K562 (cell line): Measurements from ENCODE around the gene C2orf92. TPM values are rescaled to one million over a fixed set of nuclear protein-coding genes. Genes with fewer than 3 reads are reported as not detected.

ENCODE experiments used
- GTF2A2 ChIP-seq: IDR thresholded peaks from 2 replicates; pipeline ENCODE4 v1.6.1; 2016; ENCODE audit warnings: mild to moderate bottlenecking, missing genetic modification characterization, missing compliant biosample characterization
- HNRNPLL ChIP-seq: fragments of 200-400 bp; formaldehyde crosslinking; IDR thresholded peaks from 2 replicates; pipeline ENCODE4 v1.6.1; 2017; ENCODE audit warnings: low read length, low read depth, mild to moderate bottlenecking; ENCODE audit not compliant: poor library complexity, severe bottlenecking
- NONO ChIP-seq, 2 experiments: fragments of 200-400 bp in 1 of 2; fragments of 450-650 bp in 1 of 2; formaldehyde crosslinking in 1 of 2; IDR thresholded peaks; 2 replicates each; pipeline ENCODE4 v1.6.1; 2017; ENCODE audit warnings: low read depth in 2 of 2, mild to moderate bottlenecking in 2 of 2, moderate library complexity in 2 of 2, low read length in 1 of 2
- POLR2G ChIP-seq: fragments of 200-400 bp; formaldehyde crosslinking; IDR thresholded peaks from 2 replicates; pipeline ENCODE4 v1.6.1; 2017; ENCODE audit warnings: low read depth, mild to moderate bottlenecking, antibody characterized with exemption, low read length, moderate library complexity
- TAF15 ChIP-seq: fragments of 200-400 bp; formaldehyde crosslinking; IDR thresholded peaks from 2 replicates; pipeline ENCODE4 v1.6.1; 2017; ENCODE audit warnings: mild to moderate bottlenecking, low read depth, low read length, moderate library complexity
- TCF7L2 ChIP-seq: fragments of 150-350 bp; IDR thresholded peaks from 2 replicates; pipeline ENCODE4 v1.6.1; 2016; ENCODE audit warnings: low read depth, mild to moderate bottlenecking, low read length, moderate library complexity
- TEAD1 ChIP-seq, 2 experiments: fragments of 450-650 bp in 1 of 2; sonication (generic) in 1 of 2; formaldehyde crosslinking; IDR thresholded peaks; 2 replicates each; pipeline versions ENCODE4 v1.4.0 to v1.8.0; 2020 to 2022; ENCODE audit warnings: mild to moderate bottlenecking in 2 of 2, missing genetic modification reagents in 1 of 2
- TRIM25 ChIP-seq: fragments of 450-650 bp; IDR thresholded peaks from 2 replicates; pipeline ENCODE4 v1.7.0; 2016; ENCODE audit warnings: borderline replicate concordance
- TSHZ1 ChIP-seq: fragments of 250-450 bp; sonication (Bioruptor Pico); IDR thresholded peaks from 2 replicates; pipeline ENCODE4 v1.4.0; 2020; ENCODE audit warnings: mild to moderate bottlenecking, moderate library complexity
- U2AF1 ChIP-seq: fragments of 200-400 bp; formaldehyde crosslinking; optimal IDR thresholded peaks from 2 replicates; pipeline ENCODE3; 2017; ENCODE audit warnings: mild to moderate bottlenecking, low read depth, low read length, moderate library complexity
- ZNF41 ChIP-seq: fragments of 250-450 bp; sonication (Bioruptor Pico); conservative IDR thresholded peaks from 2 replicates; pipeline ENCODE4 v1.4.0; 2020; ENCODE audit warnings: mild to moderate bottlenecking
- ZNF740 ChIP-seq, 3 experiments: fragments of 200-800 bp in 1 of 3; sonication (Bioruptor generic) in 1 of 3; sonication (generic) in 1 of 3; formaldehyde crosslinking in 1 of 3; IDR thresholded peaks; 2 replicates each; pipeline versions ENCODE4 v1.6.1 to v1.8.0; 2016 to 2022; ENCODE audit warnings: mild to moderate bottlenecking in 2 of 3, missing compliant biosample characterization in 2 of 3, missing genetic modification characterization in 2 of 3, missing genetic modification reagents in 1 of 3
- polyA plus RNA-seq, 8 experiments: library from polyadenylated mRNA; depleted of rRNA in 4 of 8; stranded (reverse) in 5 of 8; unstranded in 3 of 8; fragments of >200 nt; fragmentation: Nextera tagmentation in 2 of 8; fragmentation: Illumina TruSeq in 1 of 8; extraction: Ambion mirVana in 2 of 8; extraction: Trizol in 1 of 8; gene quantifications; 2 replicates each; pipeline versions ENCODE4 v1.2.1 to v1.2.3, GENCODE V29; 2011 to 2014; ENCODE audit warnings: inconsistent platforms in 1 of 8, missing spikeins in 1 of 8
- total RNA-seq, 7 experiments: library from RNA; depleted of rRNA in 6 of 7; stranded (reverse); fragments of >200 nt in 6 of 7; fragmentation: Illumina TruSeq in 2 of 7; extraction: Trizol in 2 of 7; gene quantifications; 2 replicates each; pipeline versions ENCODE4 v1.2.1 to v1.2.3, GENCODE V29; 2011 to 2021; ENCODE audit warnings: low replicate concordance in 1 of 7

Gene C2orf92
- total and polyA plus RNA-seq, 9 of the 15 experiments (the other 6 are each of a cell fraction or from before 2014, with no cell fraction given) = 0.65 to 6.8 (median 3.6) TPM

GRCh38 chr2:97749581-97749980, 80.1 kb downstream of the C2orf92 start (continued):
- TF ChIP-seq TSHZ1 (CRISPR knock-in tag) (no peak), TCF7L2 (no peak), TRIM25 (no peak), POLR2G (no peak), GTF2A2 (no peak), HNRNPLL (no peak), NONO (IDR thresholded peaks at IDR 0.05; ENCODE audit: low read depth in 2 of 2, low read length in 1 of 2) (no peak), U2AF1 (no peak), ZNF740 (CRISPR knock-in tag; IDR thresholded peaks at IDR 0.05) (no peak), ZNF740 (tag; IDR thresholded peaks at IDR 0.05) (no peak), ZNF41 (CRISPR knock-in tag) (no peak), TEAD1 (CRISPR knock-in tag; IDR thresholded peaks at IDR 0.05) (no peak), TAF15 (no peak)
